ENCODE measurements around the gene IL12RB2.

Gene IL12RB2

GRCh38 chr1:67280696-67281095, 27.0 kb upstream of the IL12RB2 start:
- no peaks in the 10 kb centered on the region for H3F3A ChIP-seq (ENCODE audit: insufficient read depth, low read length)
- no peaks in the 10 kb centered on the region for H3K9me2 ChIP-seq (replicated peaks; ENCODE audit: insufficient read depth, low read length)
- H3K79me2 ChIP-seq (ENCODE audit: low read length) = no peaks in the 10 kb centered on the region
- H3K36me3 ChIP-seq (replicated peaks; ENCODE audit: insufficient read depth, low read length) = no peaks in the 10 kb centered on the region
- H3K27me3 ChIP-seq (replicated peaks; ENCODE audit: insufficient read depth, low read length) = no peaks in the 10 kb centered on the region
- no peak overlapping the region for H3K4me2 ChIP-seq (ENCODE audit: low read depth, low read length)
- no peak overlapping the region for H3K4me3 ChIP-seq (ENCODE audit: low read length)
- TF ChIP-seq EZH2phosphoT487 (IDR thresholded peaks at IDR 0.05; ENCODE audit: low read length) (no peak), EZH2 (optimal IDR thresholded peaks at IDR 0.05; ENCODE audit: low read depth, low read length) (no peak), CTCF (IDR thresholded peaks at IDR 0.05; ENCODE audit: low read length) (no peak)
- H3K9me3 ChIP-seq (replicated peaks; ENCODE audit: insufficient read depth, low read length) = no peaks in the 10 kb centered on the region
- H3K4me1 ChIP-seq (ENCODE audit: low read length) = no peaks in the 10 kb centered on the region
- DNase-seq = no peak
- H4K20me1 ChIP-seq (ENCODE audit: insufficient read depth, low read length) = no peaks in the 10 kb centered on the region
- H2AFZ ChIP-seq (ENCODE audit: low read length) = no peak overlapping the region
- no peak overlapping the region for H3K9ac ChIP-seq (ENCODE audit: low read length)
- no peak overlapping the region for H3K27ac ChIP-seq (ENCODE audit: low read length)

- no peaks in the 10 kb centered on the region for H3K9me2 ChIP-seq (replicated peaks; ENCODE audit: insufficient read depth, low read length)
- no peaks in the 10 kb centered on the region for H3F3A ChIP-seq (ENCODE audit: insufficient read depth, low read length)
- no peaks in the 10 kb centered on the region for H3K4me1 ChIP-seq (ENCODE audit: low read length)
- no peak overlapping the region for H3K4me2 ChIP-seq (ENCODE audit: low read depth, low read length)
- no peak for DNase-seq
- no peaks in the 10 kb centered on the region for H3K9me3 ChIP-seq (replicated peaks; ENCODE audit: insufficient read depth, low read length)
- H4K20me1 ChIP-seq (ENCODE audit: insufficient read depth, low read length) = no peaks in the 10 kb centered on the region
- H3K36me3 ChIP-seq (replicated peaks; ENCODE audit: insufficient read depth, low read length) = no peaks in the 10 kb centered on the region
- H3K4me3 ChIP-seq (ENCODE audit: low read length) = no peak overlapping the region
- TF ChIP-seq CTCF (IDR thresholded peaks at IDR 0.05; ENCODE audit: low read length) = no peak
- TF ChIP-seq EZH2phosphoT487 (IDR thresholded peaks at IDR 0.05; ENCODE audit: low read length) = no peak
- TF ChIP-seq EZH2 (optimal IDR thresholded peaks at IDR 0.05; ENCODE audit: low read depth, low read length) = no peak
- no peak overlapping the region for H3K27ac ChIP-seq (ENCODE audit: low read length)
- no peak overlapping the region for H3K9ac ChIP-seq (ENCODE audit: low read length)
- H2AFZ ChIP-seq (ENCODE audit: low read length) = no peak overlapping the region
- H3K79me2 ChIP-seq (ENCODE audit: low read length) = no peaks in the 10 kb centered on the region
- no peaks in the 10 kb centered on the region for H3K27me3 ChIP-seq (replicated peaks; ENCODE audit: insufficient read depth, low read length)
These were observed 26.4 kb upstream of the IL12RB2 start for GRCh38 chr1:67281244-67281643.

- Histone ChIP-seq H3F3A (ENCODE audit: insufficient read depth, low read length) (no peaks in the 10 kb centered on the region), H3K79me2 (ENCODE audit: low read length) (no peaks in the 10 kb centered on the region), H3K9me3 (replicated peaks; ENCODE audit: insufficient read depth, low read length) (no peaks in the 10 kb centered on the region), H3K27me3 (replicated peaks; ENCODE audit: insufficient read depth, low read length) (no peaks in the 10 kb centered on the region), H3K9me2 (replicated peaks; ENCODE audit: insufficient read depth, low read length) (no peaks in the 10 kb centered on the region), H3K4me1 (ENCODE audit: low read length) (no peaks in the 10 kb centered on the region), H3K4me2 (ENCODE audit: low read depth, low read length) (no peak overlapping the region), H3K4me3 (ENCODE audit: low read length) (no peak overlapping the region), H2AFZ (ENCODE audit: low read length) (no peak overlapping the region), H3K27ac (ENCODE audit: low read length) (no peak overlapping the region), H3K9ac (ENCODE audit: low read length) (no peak overlapping the region), H3K36me3 (replicated peaks; ENCODE audit: insufficient read depth, low read length) (no peaks in the 10 kb centered on the region), H4K20me1 (ENCODE audit: insufficient read depth, low read length) (no peaks in the 10 kb centered on the region)
- no peak for DNase-seq
- TF ChIP-seq CTCF (IDR thresholded peaks at IDR 0.05; ENCODE audit: low read length) (no peak), EZH2phosphoT487 (IDR thresholded peaks at IDR 0.05; ENCODE audit: low read length) (no peak), EZH2 (optimal IDR thresholded peaks at IDR 0.05; ENCODE audit: low read depth, low read length) (no peak)
These were observed 21.7 kb upstream of the IL12RB2 start for GRCh38 chr1:67285780-67286488.

Data from MM.1S (cell line).